K562 (cell line): ENCODE data around the gene APELA. TPM values are rescaled to one million over a fixed set of nuclear protein-coding genes. Genes with fewer than 3 reads are reported as not detected.

ENCODE experiments used
- ATAC-seq: fragments of 200-7000 bp; cut with Tn5 transposase; 3 replicates; pipeline ENCODE4 v1.9.1; 2020; ENCODE audit warnings: moderate library complexity
- BruUV-seq: library from RNA; stranded (reverse); fragments of 400-500 nt; replicated peaks from 2 replicates; lab custom pipeline; 2021; lab: Mats Ljungman, UMichigan
- CTCF ChIA-PET: fragments of 300-600 bp; formaldehyde crosslinking; extraction: SDS; loops from one replicate; lab custom pipeline; 2021; ENCODE audit warnings: low intra/inter-chr PET ratio; lab: Yijun Ruan, JAX
- POLR2A ChIA-PET: fragments of 300-600, 350-650 bp; sonication (Branson Sonifier 250); formaldehyde crosslinking; extraction: SDS; loops from one replicate; lab custom pipeline; 2021; ENCODE audit warnings: antibody characterized with exemption, inconsistent platforms; lab: Yijun Ruan, JAX
- DNase-seq, 4 experiments: peaks; one replicate each; pipeline versions ENCODE4 v3.0.0 to v3.0.0-alpha.2; 2011 to 2018; ENCODE audit warnings: low spot score in 3 of 4, mixed read lengths in 3 of 4; ENCODE audit errors: extremely low read depth in 1 of 4
- FAIRE-seq: peaks from 2 replicates; lab custom pipeline; 2011; peaks lifted over from hg19 to GRCh38; lab: Jason Lieb, UNC
- H2AFZ ChIP-seq: 2 replicates; pipeline ENCODE4 v1.6.0; 2011; ENCODE audit warnings: low read depth, low read length, control low read depth, inconsistent platforms
- H3K27ac ChIP-seq: fragments of 200-600 bp; 3 replicates; pipeline ENCODE4 v1.8.0; 2011; ENCODE audit warnings: low read depth, mild to moderate bottlenecking, control low read depth, inconsistent platforms, low read length, moderate library complexity, mixed read lengths; ENCODE audit errors: extremely low read depth
- H3K27me3 ChIP-seq, 2 experiments: fragments of 300-600 bp in 1 of 2; 2 replicates in 1 of 2; 3 replicates in 1 of 2; pipeline versions ENCODE4 v1.6.0 to v1.8.0; 2011; ENCODE audit warnings: inconsistent platforms in 2 of 2, low read length in 2 of 2, mild to moderate bottlenecking in 1 of 2, mixed read lengths in 1 of 2, moderate library complexity in 1 of 2; ENCODE audit not compliant: control insufficient read depth in 2 of 2, insufficient read depth in 2 of 2
- H3K36me3 ChIP-seq: fragments of 300-600 bp; 3 replicates; pipeline ENCODE4 v1.8.0; 2011; ENCODE audit warnings: mild to moderate bottlenecking, low read length, inconsistent platforms; ENCODE audit not compliant: control insufficient read depth, insufficient read depth
- H3K4me1 ChIP-seq, 2 experiments: fragments of 200-600 bp in 1 of 2; replicated peaks in 1 of 2; 2 replicates in 1 of 2; 3 replicates in 1 of 2; pipeline versions ENCODE4 v1.5.1 to v1.8.0; 2011; ENCODE audit warnings: inconsistent platforms in 2 of 2, low read length in 2 of 2, mild to moderate bottlenecking in 1 of 2, mixed read lengths in 1 of 2, moderate library complexity in 1 of 2; ENCODE audit not compliant: control insufficient read depth in 2 of 2, insufficient read depth in 2 of 2
- H3K4me2 ChIP-seq: 2 replicates; pipeline ENCODE4 v1.6.1; 2011; ENCODE audit warnings: low read length, control low read depth, inconsistent platforms, mixed read lengths; ENCODE audit not compliant: insufficient read depth
- H3K4me3 ChIP-seq: fragments of 200-600 bp; sonication (generic), shearing (Covaris generic); 2 replicates; pipeline ENCODE4 v1.5.1; 2016; ENCODE audit warnings: control low read depth, inconsistent platforms
- H3K79me2 ChIP-seq: fragments of 200-600 bp; 3 replicates; pipeline ENCODE4 v1.8.0; 2011; ENCODE audit warnings: low read length, inconsistent platforms; ENCODE audit not compliant: control insufficient read depth, insufficient read depth
- H3K9ac ChIP-seq, 2 experiments: 2 replicates each; pipeline versions ENCODE4 v1.6.0 to v1.6.1; 2011; ENCODE audit warnings: low read depth in 2 of 2, low read length in 2 of 2, control low read depth in 1 of 2, inconsistent platforms in 1 of 2, mild to moderate bottlenecking in 1 of 2, mixed read lengths in 1 of 2; ENCODE audit not compliant: insufficient read depth in 1 of 2
- H3K9me1 ChIP-seq: one replicate; pipeline ENCODE4 v1.6.0; 2011; ENCODE audit warnings: inconsistent platforms, mild to moderate bottlenecking, low read length, moderate library complexity; ENCODE audit not compliant: control insufficient read depth, insufficient read depth
- H3K9me3 ChIP-seq: replicated peaks from 2 replicates; pipeline ENCODE4 v1.5.1; 2011; ENCODE audit warnings: low read depth, low read length, inconsistent platforms; ENCODE audit not compliant: control insufficient read depth, insufficient read depth
- H4K20me1 ChIP-seq: replicated peaks from 2 replicates; pipeline ENCODE4 v1.6.1; 2011; ENCODE audit warnings: low read length, inconsistent platforms, mixed read lengths; ENCODE audit not compliant: control insufficient read depth, insufficient read depth
- C11orf30 ChIP-seq: fragments of 450-650 bp; IDR thresholded peaks from 2 replicates; pipeline ENCODE4 v1.6.1; 2016; ENCODE audit warnings: low read depth, mild to moderate bottlenecking
- MAFF ChIP-seq: IDR thresholded peaks from 2 replicates; pipeline ENCODE4 v1.6.1; 2012; ENCODE audit warnings: low read length, improper control_type of control experiment
- MAFG ChIP-seq: fragments of 450-650 bp; conservative IDR thresholded peaks from 2 replicates; pipeline ENCODE4 v1.6.1; 2016; ENCODE audit warnings: missing genetic modification characterization, missing compliant biosample characterization
- MAFK ChIP-seq: IDR thresholded peaks from 2 replicates; pipeline ENCODE4 v1.6.1; 2011; ENCODE audit warnings: low read length, improper control_type of control experiment
- RBBP5 ChIP-seq: fragments of 200-600 bp; sonication (generic); IDR thresholded peaks from 2 replicates; pipeline ENCODE4 v1.6.1; 2012; ENCODE audit warnings: borderline replicate concordance, mild to moderate bottlenecking, low read length, control low read depth, inconsistent platforms; ENCODE audit not compliant: insufficient read depth, poor library complexity, severe bottlenecking
- ZNF316 ChIP-seq: fragments of 450-650 bp; IDR thresholded peaks from 2 replicates; pipeline ENCODE4 v1.6.1; 2016
- WGBS: fragments of 100-300 bp; shearing (Covaris generic); methylation state at CpG from one replicate; pipeline ENCODE4 v1.1.6; 2016; ENCODE audit warnings: low coverage, mixed read lengths; ENCODE audit not compliant: insufficient coverage; ENCODE audit errors: missing lambda C conversion rate; 5-methylcytosine and 5-hydroxymethylcytosine counted together
- in situ Hi-C: fragments of 300-500 bp; cut with MboI; formaldehyde crosslinking; loops from 4 replicates; pipeline ENCODE4 v1.15.0; 2018; ENCODE audit warnings: inconsistent platforms, mixed read lengths
- intact Hi-C: fragments of 100-400 bp; cut with micrococcal nuclease; formaldehyde crosslinking; loops from 2 replicates; pipeline ENCODE4 v1.14.2; 2022
- polyA plus RNA-seq, 8 experiments: library from polyadenylated mRNA; depleted of rRNA in 4 of 8; stranded (reverse) in 5 of 8; unstranded in 3 of 8; fragments of >200 nt; fragmentation: Nextera tagmentation in 2 of 8; fragmentation: Illumina TruSeq in 1 of 8; extraction: Ambion mirVana in 2 of 8; extraction: Trizol in 1 of 8; gene quantifications; 2 replicates each; pipeline versions ENCODE4 v1.2.1 to v1.2.3, GENCODE V29; 2011 to 2014; ENCODE audit warnings: inconsistent platforms in 1 of 8, missing spikeins in 1 of 8
- total RNA-seq, 7 experiments: library from RNA; depleted of rRNA in 6 of 7; stranded (reverse); fragments of >200 nt in 6 of 7; fragmentation: Illumina TruSeq in 2 of 7; extraction: Trizol in 2 of 7; gene quantifications; 2 replicates each; pipeline versions ENCODE4 v1.2.1 to v1.2.3, GENCODE V29; 2011 to 2021; ENCODE audit warnings: low replicate concordance in 1 of 7
- TF ChIP-seq, protein P1 (sequence below): fragments of 250-450 bp; sonication (Bioruptor Pico); IDR thresholded peaks from 2 replicates; pipeline ENCODE4 v1.4.0; 2020; ENCODE audit warnings: borderline replicate concordance
- TF ChIP-seq, protein P2 (sequence below): fragments of 250-450 bp; sonication (Bioruptor Pico); IDR thresholded peaks from 2 replicates; pipeline ENCODE4 v1.4.0; 2020; ENCODE audit warnings: mild to moderate bottlenecking

The APELA gene
- total and polyA plus RNA-seq, 9 of the 15 experiments (the other 6 are each of a cell fraction or from before 2014, with no cell fraction given): not detected

- TF ChIP-seq, protein P1, sequence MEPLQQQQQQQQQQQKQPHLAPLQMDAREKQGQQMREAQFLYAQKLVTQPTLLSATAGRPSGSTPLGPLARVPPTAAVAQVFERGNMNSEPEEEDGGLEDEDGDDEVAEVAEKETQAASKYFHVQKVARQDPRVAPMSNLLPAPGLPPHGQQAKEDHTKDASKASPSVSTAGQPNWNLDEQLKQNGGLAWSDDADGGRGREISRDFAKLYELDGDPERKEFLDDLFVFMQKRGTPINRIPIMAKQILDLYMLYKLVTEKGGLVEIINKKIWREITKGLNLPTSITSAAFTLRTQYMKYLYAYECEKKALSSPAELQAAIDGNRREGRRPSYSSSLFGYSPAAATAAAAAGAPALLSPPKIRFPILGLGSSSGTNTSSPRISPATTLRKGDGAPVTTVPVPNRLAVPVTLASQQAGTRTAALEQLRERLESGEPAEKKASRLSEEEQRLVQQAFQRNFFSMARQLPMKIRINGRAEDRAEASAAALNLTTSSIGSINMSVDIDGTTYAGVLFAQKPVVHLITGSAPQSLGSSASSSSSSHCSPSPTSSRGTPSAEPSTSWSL (CRISPR knock-in tag): no peak
- TF ChIP-seq, protein P2, sequence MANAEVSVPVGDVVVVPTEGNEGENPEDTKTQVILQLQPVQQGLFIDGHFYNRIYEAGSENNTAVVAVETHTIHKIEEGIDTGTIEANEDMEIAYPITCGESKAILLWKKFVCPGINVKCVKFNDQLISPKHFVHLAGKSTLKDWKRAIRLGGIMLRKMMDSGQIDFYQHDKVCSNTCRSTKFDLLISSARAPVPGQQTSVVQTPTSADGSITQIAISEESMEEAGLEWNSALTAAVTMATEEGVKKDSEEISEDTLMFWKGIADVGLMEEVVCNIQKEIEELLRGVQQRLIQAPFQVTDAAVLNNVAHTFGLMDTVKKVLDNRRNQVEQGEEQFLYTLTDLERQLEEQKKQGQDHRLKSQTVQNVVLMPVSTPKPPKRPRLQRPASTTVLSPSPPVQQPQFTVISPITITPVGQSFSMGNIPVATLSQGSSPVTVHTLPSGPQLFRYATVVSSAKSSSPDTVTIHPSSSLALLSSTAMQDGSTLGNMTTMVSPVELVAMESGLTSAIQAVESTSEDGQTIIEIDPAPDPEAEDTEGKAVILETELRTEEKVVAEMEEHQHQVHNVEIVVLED: no peak
- TF ChIP-seq, all 486 proteins: peak for 0
These were observed 10.0 kb upstream of the APELA start (continued) for GRCh38 chr4:164866817-164867490.

- POLR2A ChIA-PET: no interaction called here
- FAIRE-seq (no peak), DNase-seq (no peak), ATAC-seq (no peak)
- H2AFZ ChIP-seq: no peak overlapping the region
- no TSS peak for BruUV-seq
- no peak overlapping the region for H3K27ac ChIP-seq
- CTCF ChIA-PET: no interaction called here
- H3K79me2 ChIP-seq: no peaks in the 10 kb centered on the region
- no peaks in the 10 kb centered on the region for H3K4me1 ChIP-seq
- no peak overlapping the region for H3K4me2 ChIP-seq
- no peaks in the 10 kb centered on the region for H3K9me1 ChIP-seq
- WGBS: 0% methylated on average over 4 of the region's 4 CpGs
- H3K27me3 ChIP-seq: no peaks in the 10 kb centered on the region
- in situ Hi-C loops: no loop called here
- H3K9me3 ChIP-seq: no peaks in the 10 kb centered on the region
- H4K20me1 ChIP-seq: no peaks in the 10 kb centered on the region
- no peak overlapping the region for H3K9ac ChIP-seq
- H3K4me3 ChIP-seq: no peak overlapping the region
- intact Hi-C loops: no loop called here
- peak; percentile 82 for TF ChIP-seq C11orf30
- TF ChIP-seq RBBP5: no peak
- TF ChIP-seq MAFF: peak; percentile 81
- peak; percentile 79 for TF ChIP-seq MAFK
- TF ChIP-seq MAFG (tag): peak; percentile 78
- peak; percentile 90 for TF ChIP-seq ZNF316
- TF ChIP-seq, all 486 proteins: peak for 5
- no peaks in the 10 kb centered on the region for H3K36me3 ChIP-seq
These were observed 5.3 kb upstream of the APELA start for GRCh38 chr4:164871673-164872072.
